Loucy (cell line): ENCODE measurements around the gene MRPL51.

ENCODE experiments used
- H2AFZ ChIP-seq: fragments of 200-600 bp; sonication (generic); 2 replicates; pipeline ENCODE4 v1.6.0; 2016; ENCODE audit warnings: antibody characterized with exemption, mild to moderate bottlenecking, low read length, moderate library complexity
- H3F3A ChIP-seq: fragments of 200-600 bp; 2 replicates; pipeline ENCODE4 v1.6.0; 2016; ENCODE audit warnings: antibody characterized with exemption, low read depth, mild to moderate bottlenecking
- H3K27me3 ChIP-seq: fragments of 200-600 bp; sonication (generic); 2 replicates; pipeline ENCODE4 v1.6.1; 2014; ENCODE audit warnings: low read length, mild to moderate bottlenecking; ENCODE audit not compliant: insufficient read depth, poor library complexity, severe bottlenecking
- H3K36me3 ChIP-seq: fragments of 200-600 bp; sonication (generic); 2 replicates; pipeline ENCODE4 v1.6.1; 2016; ENCODE audit warnings: low read length; ENCODE audit not compliant: insufficient read depth
- H3K4me1 ChIP-seq: fragments of 200-600 bp; sonication (generic); 2 replicates; pipeline ENCODE4 v1.5.1; 2014; ENCODE audit warnings: low read length, mild to moderate bottlenecking; ENCODE audit not compliant: insufficient read depth, poor library complexity, severe bottlenecking
- H3K4me2 ChIP-seq: fragments of 200-600 bp; sonication (generic); 2 replicates; pipeline ENCODE4 v1.6.0; 2014; ENCODE audit warnings: antibody characterized with exemption, low read length, low read depth, mild to moderate bottlenecking; ENCODE audit not compliant: poor library complexity, severe bottlenecking
- H3K4me3 ChIP-seq: fragments of 200-600 bp; sonication (generic); 2 replicates; pipeline ENCODE4 v1.5.1; 2014; ENCODE audit warnings: low read length, mild to moderate bottlenecking, mixed read lengths; ENCODE audit not compliant: poor library complexity, severe bottlenecking
- H3K79me2 ChIP-seq: fragments of 200-600 bp; sonication (generic); 2 replicates; pipeline ENCODE4 v1.6.1; 2014; ENCODE audit warnings: low read length; ENCODE audit not compliant: insufficient read depth
- H3K9ac ChIP-seq: fragments of 200-600 bp; sonication (generic); 2 replicates; pipeline ENCODE4 v1.6.0; 2014; ENCODE audit warnings: mild to moderate bottlenecking, low read depth, low read length, moderate library complexity; ENCODE audit not compliant: poor library complexity, severe bottlenecking
- H3K9me2 ChIP-seq: fragments of 200-600 bp; sonication (generic); replicated peaks from 2 replicates; pipeline ENCODE4 v1.6.1; 2016; ENCODE audit warnings: low read depth, low read length, mixed read lengths
- H3K9me3 ChIP-seq: fragments of 200-600 bp; sonication (generic); 2 replicates; pipeline ENCODE4 v1.6.1; 2014; ENCODE audit warnings: mild to moderate bottlenecking, antibody characterized with exemption, low read length, low read depth; ENCODE audit not compliant: insufficient read depth
- H4K20me1 ChIP-seq: fragments of 200-600 bp; sonication (generic); 2 replicates; pipeline ENCODE4 v1.6.0; 2014; ENCODE audit warnings: antibody characterized with exemption, low read length, mild to moderate bottlenecking; ENCODE audit not compliant: insufficient read depth, poor library complexity, severe bottlenecking
- CTCF ChIP-seq: fragments of 200-600 bp; sonication (generic); conservative IDR thresholded peaks from 2 replicates; pipeline ENCODE4 v1.5.1; 2014; ENCODE audit warnings: mild to moderate bottlenecking, antibody characterized with exemption, low read length
- EZH2phosphoT487 ChIP-seq: fragments of 200-600 bp; IDR thresholded peaks from 2 replicates; pipeline ENCODE4 v1.6.1; 2018; ENCODE audit warnings: antibody characterized with exemption, mild to moderate bottlenecking, moderate library complexity, borderline replicate concordance

MRPL51 gene

GRCh38 chr12:6534695-6534944 lies 41.6 kb upstream of the MRPL51 start:
- peaks cover 70% of the 10 kb centered on the region for H3K79me2 ChIP-seq
- peaks cover 10% of the 10 kb centered on the region for H3K27me3 ChIP-seq
- H3K4me2 ChIP-seq: peak overlapping the region; percentile 99
- H4K20me1 ChIP-seq: peaks cover 52% of the 10 kb centered on the region
- peaks cover 73% of the 10 kb centered on the region for H3K36me3 ChIP-seq
- no peaks in the 10 kb centered on the region for H3K9me2 ChIP-seq
- H3K4me3 ChIP-seq: peak overlapping the region; percentile 86
- H3K9me3 ChIP-seq: no peaks in the 10 kb centered on the region
- no peak overlapping the region for H2AFZ ChIP-seq
- TF ChIP-seq EZH2phosphoT487 (no peak), CTCF (no peak)
- peaks cover 33% of the 10 kb centered on the region for H3K4me1 ChIP-seq
- H3K9ac ChIP-seq: peak overlapping the region; percentile 100
- peaks cover 23% of the 10 kb centered on the region; the same call in 1 of the 2 replicates for H3F3A ChIP-seq

GRCh38 chr12:6533923-6534694 lies 41.0 kb upstream of the MRPL51 start, which contains the start of gene GAPDH:
Gene GAPDH, plus strand, starts transcription at chr12:6534517. Its CDS starts 316 bp downstream, at chr12:6534833.
- Histone ChIP-seq H3K79me2 (peaks cover 70% of the 10 kb centered on the region), H3F3A (peaks cover 19% of the 10 kb centered on the region; the same call in 1 of the 2 replicates), H3K36me3 (peaks cover 75% of the 10 kb centered on the region), H4K20me1 (peaks cover 52% of the 10 kb centered on the region), H3K9me3 (no peaks in the 10 kb centered on the region), H2AFZ (peak within 1 kb of the TSS; percentile 82), H3K27me3 (peaks cover 10% of the 10 kb centered on the region), H3K4me3 (peak within 1 kb of the TSS; percentile 86), H3K4me2 (peak within 1 kb of the TSS; percentile 99), H3K4me1 (peaks cover 33% of the 10 kb centered on the region), H3K9ac (peak within 1 kb of the TSS; percentile 100), H3K9me2 (no peaks in the 10 kb centered on the region)
- no peak for TF ChIP-seq CTCF
- no peak for TF ChIP-seq EZH2phosphoT487

GRCh38 chr12:6533653-6533922 lies 40.5 kb upstream of the MRPL51 start:
- Histone ChIP-seq H3K27me3 (peaks cover 10% of the 10 kb centered on the region), H3K4me2 (peak overlapping the region; percentile 98), H3K4me1 (peaks cover 33% of the 10 kb centered on the region), H4K20me1 (peaks cover 48% of the 10 kb centered on the region), H3K79me2 (peaks cover 70% of the 10 kb centered on the region), H3K9ac (peak overlapping the region; percentile 100), H3K9me2 (no peaks in the 10 kb centered on the region), H3K4me3 (peak overlapping the region; percentile 86), H2AFZ (peak overlapping the region; percentile 82), H3K36me3 (peaks cover 75% of the 10 kb centered on the region), H3F3A (peaks cover 15% of the 10 kb centered on the region; the same call in 1 of the 2 replicates), H3K9me3 (no peaks in the 10 kb centered on the region)
- TF ChIP-seq CTCF: no peak
